ENCODE results near the gene CHD1L. TPM values are rescaled to one million over a fixed set of nuclear protein-coding genes. Genes with fewer than 3 reads are reported as not detected.
"Not testable (repeated sequence)": the region's sequence is repeated elsewhere in the genome, so short reads cannot be mapped to it uniquely, and the experiment has no call there.

CHD1L gene
- total RNA-seq (2014; rRNA removed; shearing (Covaris generic)) = 29.2 and 34.0 TPM in 2 replicates

- peak; percentile 88 for DNase-seq (ENCODE audit: low spot score)
These were observed at the start of gene CHD1L for GRCh38 chr1:147242449-147243227. CHD1L (plus strand) TSS chr1:147242684; CDS start chr1:147242704, 20 bp downstream.

DNA sequence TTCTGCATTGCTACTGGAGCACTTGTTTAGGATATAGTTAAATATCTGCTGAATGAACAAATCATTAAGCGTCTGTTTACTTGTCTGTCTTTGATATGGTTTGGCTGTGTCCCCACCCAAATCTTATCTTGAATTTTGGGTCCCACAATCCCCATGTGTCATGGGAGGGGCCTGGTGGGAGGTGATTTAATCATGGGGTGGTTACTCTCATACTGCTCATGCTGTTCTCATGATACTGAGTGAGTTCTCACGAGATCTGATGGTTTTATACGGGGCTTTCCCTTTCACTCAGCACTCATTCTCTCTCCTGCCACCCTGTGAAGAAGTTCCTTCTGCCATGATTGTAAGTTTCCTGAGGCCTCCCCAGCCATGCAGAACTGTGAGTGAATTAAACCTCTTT is 45.2 kb upstream of the CHD1L start:
- not testable (repeated sequence) for DNase-seq (ENCODE audit: low spot score)

DNA sequence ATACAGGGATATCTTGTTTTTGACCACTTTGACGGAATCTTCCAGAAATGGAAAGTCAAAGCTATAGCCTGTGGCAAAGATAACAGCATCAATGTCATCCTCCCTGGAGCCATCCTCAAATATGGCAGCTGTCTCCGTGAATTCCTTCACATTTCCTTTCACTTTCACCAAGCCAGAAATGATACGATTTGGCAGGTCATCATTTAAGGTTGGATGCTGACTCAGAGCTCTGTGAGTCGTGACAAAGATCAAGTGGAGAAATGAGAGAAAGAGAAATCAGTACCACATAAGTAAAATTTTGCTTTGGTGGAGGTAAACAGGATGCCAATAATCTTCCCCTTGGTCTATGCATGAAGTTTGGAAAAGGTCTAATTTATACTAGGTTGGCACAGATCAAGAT is 41.2 kb upstream of the CHD1L start:
- DNase-seq (ENCODE audit: low spot score) = no peak

GRCh38 chr1:147201786-147202185 is 40.7 kb upstream of the CHD1L start:
- DNase-seq (ENCODE audit: low spot score) = no peak

DNA sequence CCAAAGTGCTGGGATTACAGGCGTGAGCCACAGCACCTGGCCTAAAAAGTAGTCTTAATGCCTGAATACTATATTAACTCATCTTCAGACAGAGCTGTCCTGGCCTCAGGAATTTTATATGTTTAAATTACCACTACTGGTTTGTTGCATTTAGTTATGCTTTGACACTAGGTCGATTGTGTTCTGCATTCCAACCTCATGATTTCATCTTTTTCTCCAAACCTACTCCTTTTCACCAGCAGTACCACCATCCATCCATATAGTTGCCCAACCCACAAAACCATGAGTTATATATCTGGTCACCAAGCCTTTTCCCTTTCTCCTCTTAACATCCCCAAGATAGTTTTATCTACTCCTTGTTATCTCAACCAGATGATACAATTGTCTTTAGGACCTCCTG is 39.9 kb upstream of the CHD1L start:
- no peak for DNase-seq (ENCODE audit: low spot score)

GRCh38 chr1:147204080-147204479 is 38.4 kb upstream of the CHD1L start:
- no peak for DNase-seq (ENCODE audit: low spot score)

DNA sequence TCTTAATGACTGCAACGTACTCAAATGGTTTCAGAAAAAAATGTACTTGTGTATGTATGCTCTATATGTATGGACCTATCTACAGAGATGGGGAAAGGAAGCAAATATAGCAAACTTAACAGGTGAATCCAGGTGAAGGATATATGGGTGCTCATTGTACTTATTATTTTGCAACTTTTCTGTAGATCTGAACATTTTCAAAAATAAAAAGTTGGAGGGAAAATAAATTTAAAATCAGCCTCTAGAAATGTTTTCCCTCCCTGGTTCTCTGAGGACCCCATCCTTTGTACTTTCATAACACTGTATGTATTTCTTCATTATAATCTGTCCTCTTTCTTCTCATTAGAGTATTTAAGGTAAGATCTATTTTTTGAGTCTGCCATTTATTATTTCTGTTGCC is 35.3 kb upstream of the CHD1L start:
- no peak for DNase-seq (ENCODE audit: low spot score)

DNA sequence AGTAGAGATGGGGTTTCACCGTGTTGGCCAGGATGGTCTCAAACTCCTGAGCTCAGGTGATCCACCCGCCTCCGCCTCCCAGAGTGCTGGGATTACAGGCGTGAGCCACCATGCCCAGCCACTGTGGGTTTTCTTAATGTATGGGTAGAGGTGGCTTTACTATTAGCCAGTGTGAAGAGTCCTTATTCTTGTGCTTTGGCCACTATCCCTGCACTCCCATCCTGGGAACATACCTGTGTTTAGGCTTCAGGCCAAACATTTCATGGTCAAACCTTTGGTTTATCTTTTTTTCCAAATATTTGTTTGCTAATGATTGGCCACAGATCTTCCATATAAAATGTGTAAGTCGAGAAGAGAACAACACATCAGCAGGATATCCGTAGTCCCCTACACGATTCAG is 33.9 kb upstream of the CHD1L start:
- DNase-seq (ENCODE audit: low spot score) = no peak

DNA sequence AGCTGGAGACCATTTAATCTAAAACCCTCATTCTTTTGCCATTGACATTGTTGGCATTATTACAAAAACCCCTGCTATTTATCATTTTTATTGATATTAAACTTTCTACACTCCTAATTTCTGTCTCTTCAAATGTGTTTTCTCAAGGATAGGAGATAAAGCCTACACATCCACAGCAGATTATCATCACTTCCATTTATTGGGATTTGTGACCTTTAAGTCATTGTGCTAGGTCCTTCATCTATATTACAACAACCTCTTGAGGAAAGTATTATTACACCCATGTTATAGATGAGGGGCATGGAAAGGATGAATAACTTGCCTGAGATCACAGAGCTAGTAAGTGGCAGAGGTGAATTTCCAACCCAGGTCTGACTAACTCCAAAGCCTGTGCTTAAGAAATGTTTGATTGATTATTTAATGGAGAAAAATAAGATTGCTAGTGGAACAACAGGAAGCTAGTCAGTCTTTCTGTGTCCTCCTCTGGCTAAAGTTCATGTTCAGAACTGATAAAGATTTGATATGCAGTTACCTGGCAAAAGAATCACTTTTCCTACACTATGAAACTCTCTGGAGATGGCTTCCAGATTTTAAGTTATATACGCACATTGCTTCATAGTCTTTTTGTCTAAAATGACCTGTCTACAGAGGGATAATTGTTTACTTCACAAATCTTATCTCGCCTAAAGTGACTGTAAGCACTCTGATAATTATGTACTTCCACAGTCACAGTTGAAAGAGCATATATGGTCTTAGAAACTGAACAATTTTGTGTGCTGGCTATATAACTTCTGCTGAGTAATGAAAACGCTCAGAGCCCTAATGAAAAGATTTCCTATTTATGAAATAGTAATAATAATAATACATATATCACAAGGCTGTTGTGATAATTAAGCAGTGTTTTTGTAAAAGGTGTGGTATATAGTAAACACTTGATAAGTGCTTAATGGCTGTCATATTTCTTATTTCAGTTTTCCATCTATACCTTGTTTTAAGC is 32.4 kb upstream of the CHD1L start:
- DNase-seq (ENCODE audit: low spot score) = no peak

- DNase-seq (ENCODE audit: low spot score) = no peak
These were observed 31.5 kb upstream of the CHD1L start for GRCh38 chr1:147210987-147211386.

DNA sequence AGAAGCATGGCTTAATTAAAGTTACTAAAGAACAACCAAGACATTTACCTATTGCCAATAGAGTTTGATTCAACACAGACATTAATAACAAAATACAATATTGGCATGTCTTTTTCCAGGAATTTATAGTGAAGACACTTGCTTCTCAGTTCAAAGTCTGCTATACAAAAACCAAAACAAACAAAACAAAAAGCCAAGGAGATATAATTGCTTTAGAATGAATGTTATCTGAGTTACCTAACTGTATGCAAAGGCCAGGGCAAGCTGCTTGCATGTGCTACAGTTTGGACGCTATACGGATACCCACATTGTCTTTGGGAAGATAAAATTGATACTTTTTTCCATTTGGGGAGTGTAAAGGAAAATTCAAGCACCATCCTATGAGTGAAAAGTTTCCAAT is 30.9 kb upstream of the CHD1L start:
- no peak for DNase-seq (ENCODE audit: low spot score)

GRCh38 chr1:147213271-147213670 is 29.2 kb upstream of the CHD1L start:
- no peak for DNase-seq (ENCODE audit: low spot score)

GRCh38 chr1:147214325-147214724 is 28.2 kb upstream of the CHD1L start:
- DNase-seq (ENCODE audit: low spot score) = no peak

DNA sequence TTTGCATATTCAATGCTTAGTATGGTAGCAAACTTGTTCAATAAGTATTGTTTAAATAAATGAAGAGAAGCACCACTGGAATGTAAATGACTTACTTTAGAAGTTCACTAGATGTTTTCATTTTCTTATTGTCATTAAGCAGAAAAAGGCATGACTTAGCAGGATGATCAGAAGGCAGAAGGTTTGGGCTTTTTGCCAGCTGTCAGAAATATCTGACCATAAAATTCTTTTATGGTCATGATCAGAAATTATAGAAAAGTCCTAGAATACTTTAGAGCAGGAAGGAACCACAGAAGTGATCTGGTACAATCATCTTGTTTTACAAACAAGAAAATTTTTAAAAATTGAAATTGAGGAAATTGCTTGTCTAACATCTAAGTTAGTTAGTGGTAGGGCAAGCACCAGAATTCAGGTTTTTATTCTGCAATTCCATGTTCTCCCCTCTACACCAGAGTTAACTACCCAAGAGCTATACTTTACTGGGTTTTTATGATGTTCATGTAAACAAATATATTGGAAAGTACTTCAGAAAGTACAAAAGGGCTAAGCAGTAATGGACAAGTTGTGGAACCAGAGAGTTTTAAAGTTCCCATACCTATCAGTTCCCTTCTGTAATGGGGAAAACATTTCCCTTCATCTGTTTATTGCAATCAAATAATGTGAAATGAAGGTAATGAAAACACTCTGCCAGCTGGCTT is 27.5 kb upstream of the CHD1L start:
- DNase-seq (ENCODE audit: low spot score) = no peak

DNA sequence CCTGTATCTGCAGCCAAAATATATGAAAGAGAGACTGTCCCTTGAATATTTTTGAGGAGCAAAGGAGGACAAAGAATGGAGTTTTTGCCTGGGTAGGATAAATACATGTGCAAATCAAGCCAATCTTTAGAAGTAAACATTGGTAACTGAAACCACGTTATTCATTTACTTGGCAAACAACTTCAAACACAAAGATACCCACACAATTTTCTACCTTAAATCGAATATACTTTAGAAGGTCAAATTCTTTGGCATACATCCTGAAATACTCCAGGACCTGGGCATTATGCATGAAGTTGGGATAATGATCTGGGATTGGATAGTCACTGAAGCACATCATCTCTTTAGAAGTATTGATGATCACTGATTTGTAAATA is 27.0 kb upstream of the CHD1L start:
- no peak for DNase-seq (ENCODE audit: low spot score)

GRCh38 chr1:147216124-147216523 is 26.4 kb upstream of the CHD1L start:
- no peak for DNase-seq (ENCODE audit: low spot score)

DNA sequence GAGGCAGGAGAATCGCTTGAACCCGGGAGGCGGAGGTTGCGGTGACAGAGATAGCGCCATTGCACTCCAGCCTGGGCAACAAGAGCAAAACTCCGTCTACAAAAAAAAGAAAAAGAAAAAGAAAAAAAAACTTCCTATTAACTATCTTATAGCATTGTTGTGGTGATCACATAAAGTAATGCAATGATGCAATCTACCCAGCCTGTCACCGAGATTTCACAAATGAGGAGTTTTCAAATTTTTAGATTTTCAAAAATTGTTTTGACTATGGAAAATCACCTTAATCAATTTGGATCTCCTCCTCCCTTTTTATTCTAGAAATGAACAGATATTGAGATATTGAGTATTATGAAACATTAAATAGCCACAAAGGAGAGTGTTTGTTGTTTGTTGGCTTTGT is 25.3 kb upstream of the CHD1L start:
- no peak for DNase-seq (ENCODE audit: low spot score)

DNA sequence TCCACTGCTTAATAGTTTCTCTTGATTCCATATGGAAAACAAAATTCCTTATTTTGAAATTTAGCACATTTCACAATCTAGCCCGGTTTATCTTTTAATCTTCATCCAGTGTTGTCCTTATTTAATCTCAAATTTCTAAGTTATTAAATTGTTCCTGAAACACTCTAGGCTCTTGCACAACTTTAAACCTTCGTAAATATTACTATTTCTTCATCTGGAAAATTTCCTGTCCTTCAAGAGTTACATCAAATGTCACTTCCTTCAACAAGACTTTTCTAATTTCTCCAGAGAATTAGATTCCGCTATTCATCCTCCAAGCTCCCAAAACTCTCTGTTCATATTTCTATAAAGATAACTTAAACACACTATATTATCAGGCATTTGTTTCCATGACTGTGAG is 23.9 kb upstream of the CHD1L start:
- no peak for DNase-seq (ENCODE audit: low spot score)

DNA sequence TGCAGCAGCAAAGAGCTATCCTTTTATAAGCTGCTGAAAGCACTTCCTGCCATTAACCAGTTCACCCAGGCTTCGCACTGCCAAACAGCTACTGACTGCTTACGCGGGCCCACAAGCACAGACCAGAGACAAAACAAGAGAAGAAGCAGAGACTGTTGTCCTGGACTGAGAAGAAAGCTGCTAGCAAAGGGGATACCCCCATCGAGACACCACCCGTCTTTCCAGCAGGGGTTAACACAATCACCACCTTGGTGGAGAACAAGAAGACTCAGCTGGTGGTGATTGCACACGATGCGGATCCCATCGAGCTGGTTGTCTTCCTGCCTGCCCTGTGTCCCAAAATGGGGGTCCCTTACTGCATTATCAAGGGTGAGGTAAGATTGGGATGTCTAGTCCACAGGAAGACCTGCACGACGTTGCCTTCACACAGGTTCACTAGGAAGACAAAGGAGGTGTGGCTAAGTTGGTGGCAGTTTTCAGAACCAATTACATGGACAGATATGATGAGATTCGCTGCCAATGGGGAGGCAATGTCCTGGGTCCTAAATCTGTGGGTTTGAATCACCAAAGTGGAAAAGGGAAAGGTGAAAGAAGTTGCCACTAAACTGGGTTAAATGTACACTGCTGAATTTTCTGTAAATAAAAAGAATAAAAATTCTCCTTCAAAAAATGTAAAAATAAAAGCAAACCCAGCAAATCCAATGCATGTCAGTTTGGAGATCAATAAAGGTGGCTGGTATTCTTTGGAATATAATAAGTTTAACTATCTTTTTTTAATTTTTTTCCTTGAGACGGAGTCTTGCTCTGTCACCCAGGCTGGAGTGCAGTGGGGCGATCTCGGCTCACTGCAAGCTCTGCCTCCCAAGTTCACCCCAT is 18.5 kb upstream of the CHD1L start:
- no peak for DNase-seq (ENCODE audit: low spot score)

DNA sequence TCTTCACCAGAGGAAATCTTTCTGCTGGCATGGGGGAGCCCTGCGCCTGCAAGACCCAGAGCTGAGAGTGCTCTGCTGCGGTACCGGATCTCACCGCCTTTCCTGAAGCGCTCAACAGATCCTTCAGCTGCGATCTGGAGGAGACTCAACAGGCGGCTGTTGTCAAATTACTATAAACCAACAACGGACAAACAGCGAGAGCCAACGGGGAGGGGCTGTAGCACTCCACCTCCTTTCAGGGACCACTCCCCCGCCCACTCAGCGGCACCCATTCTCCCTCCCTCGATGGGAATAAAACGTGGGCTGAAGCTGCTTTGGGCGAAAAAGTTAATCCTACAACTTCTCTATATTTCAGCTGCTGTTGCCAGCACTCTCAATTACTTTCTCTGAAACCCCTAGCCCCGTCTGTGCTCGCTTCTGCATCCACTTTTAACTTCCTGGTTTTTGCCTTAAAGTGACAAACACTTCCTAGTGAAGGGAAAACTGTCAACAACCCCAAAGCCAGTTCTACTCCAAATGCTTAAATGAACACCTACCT is 17.2 kb upstream of the CHD1L start, which contains the start of gene FMO5:
Gene FMO5 (minus strand): TSS at position 147 of the 538 bp plus-strand sequence. CDS start 310 bp downstream, outside the sequence.
- DNase-seq (ENCODE audit: low spot score) = no peak

- DNase-seq (ENCODE audit: low spot score) = not testable (repeated sequence)
These were observed 11.5 kb upstream of the CHD1L start for GRCh38 chr1:147231032-147231431.
